ENCODE measurements around the gene L2HGDH. TPM values are rescaled to one million over a fixed set of nuclear protein-coding genes. Genes with fewer than 3 reads are reported as not detected.

Gene L2HGDH
- total RNA-seq, 1 experiment from 2014 or later, result 25.0 TPM

DNA sequence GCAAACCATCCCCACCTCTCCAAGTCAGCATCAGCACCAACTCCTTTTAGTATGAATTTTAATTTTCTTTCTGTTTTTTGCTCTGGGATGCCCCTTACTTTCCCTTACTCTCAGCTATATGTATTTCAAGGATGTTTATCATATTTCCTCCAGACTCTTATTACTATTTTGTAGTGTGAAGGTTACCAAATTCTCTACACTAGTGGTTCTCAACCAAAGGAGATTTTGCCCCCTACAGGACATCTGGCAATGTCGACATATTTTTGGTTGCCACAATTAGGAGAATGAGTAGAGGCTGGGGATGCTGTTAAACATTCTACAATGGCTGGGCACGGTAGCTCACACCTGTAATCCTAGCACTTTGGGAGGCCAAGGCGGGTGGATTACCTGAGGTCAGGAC, 51.5 kb downstream of the L2HGDH start:
- no TSS peak for BruUV-seq (replicated peaks)
- TF ChIP-seq, protein P1, sequence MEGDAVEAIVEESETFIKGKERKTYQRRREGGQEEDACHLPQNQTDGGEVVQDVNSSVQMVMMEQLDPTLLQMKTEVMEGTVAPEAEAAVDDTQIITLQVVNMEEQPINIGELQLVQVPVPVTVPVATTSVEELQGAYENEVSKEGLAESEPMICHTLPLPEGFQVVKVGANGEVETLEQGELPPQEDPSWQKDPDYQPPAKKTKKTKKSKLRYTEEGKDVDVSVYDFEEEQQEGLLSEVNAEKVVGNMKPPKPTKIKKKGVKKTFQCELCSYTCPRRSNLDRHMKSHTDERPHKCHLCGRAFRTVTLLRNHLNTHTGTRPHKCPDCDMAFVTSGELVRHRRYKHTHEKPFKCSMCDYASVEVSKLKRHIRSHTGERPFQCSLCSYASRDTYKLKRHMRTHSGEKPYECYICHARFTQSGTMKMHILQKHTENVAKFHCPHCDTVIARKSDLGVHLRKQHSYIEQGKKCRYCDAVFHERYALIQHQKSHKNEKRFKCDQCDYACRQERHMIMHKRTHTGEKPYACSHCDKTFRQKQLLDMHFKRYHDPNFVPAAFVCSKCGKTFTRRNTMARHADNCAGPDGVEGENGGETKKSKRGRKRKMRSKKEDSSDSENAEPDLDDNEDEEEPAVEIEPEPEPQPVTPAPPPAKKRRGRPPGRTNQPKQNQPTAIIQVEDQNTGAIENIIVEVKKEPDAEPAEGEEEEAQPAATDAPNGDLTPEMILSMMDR (IDR thresholded peaks at IDR 0.05; ENCODE audit: insufficient read depth in 1 of 2, low read depth in 1 of 2, low read length in 1 of 2, severe bottlenecking in 1 of 2, unreplicated experiment in 1 of 2), result peak; percentile 37 to 49
- CTCF ChIA-PET, result no interaction called here
- Mint-ChIP-seq H3K36me3 (ENCODE audit: insufficient read depth, unreplicated experiment) (peaks cover 14% of the 10 kb centered on the region), H3K27ac (ENCODE audit: unreplicated experiment) (no peak overlapping the region), H3K4me1 (ENCODE audit: low read depth, unreplicated experiment) (no peaks in the 10 kb centered on the region), H3K4me3 (ENCODE audit: unreplicated experiment) (no peak overlapping the region), H3K9me3 (ENCODE audit: unreplicated experiment) (no peaks in the 10 kb centered on the region), H3K27me3 (ENCODE audit: insufficient read depth, unreplicated experiment) (no peaks in the 10 kb centered on the region)
- no peaks in the 10 kb centered on the region for H3K4me1 ChIP-seq
- no peaks in the 10 kb centered on the region for H3K9me3 ChIP-seq
- no peaks in the 10 kb centered on the region for H3K27me3 ChIP-seq (replicated peaks; ENCODE audit: control insufficient read depth, insufficient read depth, low read length)
- POLR2A ChIA-PET, result no interaction called here
- no peaks in the 10 kb centered on the region for H3K36me3 ChIP-seq (ENCODE audit: control insufficient read depth, insufficient read depth, low read length)
- peak in 1 of 2 experiments; percentile 27 for DNase-seq
- no peak overlapping the region for H3K4me3 ChIP-seq (ENCODE audit: low read depth, low read length)
- intact Hi-C loops (cut with micrococcal nuclease; ENCODE audit: unreplicated experiment), result no loop called here

DNA sequence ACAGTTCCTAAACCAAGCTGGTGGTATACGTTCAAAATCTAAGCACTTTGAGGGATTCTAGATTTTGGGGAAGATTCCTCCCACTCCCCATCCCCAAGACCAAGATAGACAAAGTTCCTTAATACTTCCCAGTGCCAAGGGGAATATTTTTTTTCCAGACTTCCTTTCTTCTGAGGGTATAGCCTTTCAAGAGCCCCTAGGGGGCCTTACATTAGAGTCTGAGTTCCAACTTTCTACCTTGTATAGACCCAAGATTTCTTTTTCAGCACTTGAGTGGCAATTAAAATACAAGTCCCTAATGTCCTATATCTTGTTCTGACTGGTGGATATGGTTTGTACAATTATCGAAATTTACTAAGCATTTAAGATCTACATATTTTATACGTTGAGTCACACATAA, 52.0 kb downstream of the L2HGDH start:
- CTCF ChIA-PET, result no interaction called here
- no peaks in the 10 kb centered on the region for H3K36me3 ChIP-seq (ENCODE audit: control insufficient read depth, insufficient read depth, low read length)
- intact Hi-C loops (cut with micrococcal nuclease; ENCODE audit: unreplicated experiment), result no loop called here

DNA sequence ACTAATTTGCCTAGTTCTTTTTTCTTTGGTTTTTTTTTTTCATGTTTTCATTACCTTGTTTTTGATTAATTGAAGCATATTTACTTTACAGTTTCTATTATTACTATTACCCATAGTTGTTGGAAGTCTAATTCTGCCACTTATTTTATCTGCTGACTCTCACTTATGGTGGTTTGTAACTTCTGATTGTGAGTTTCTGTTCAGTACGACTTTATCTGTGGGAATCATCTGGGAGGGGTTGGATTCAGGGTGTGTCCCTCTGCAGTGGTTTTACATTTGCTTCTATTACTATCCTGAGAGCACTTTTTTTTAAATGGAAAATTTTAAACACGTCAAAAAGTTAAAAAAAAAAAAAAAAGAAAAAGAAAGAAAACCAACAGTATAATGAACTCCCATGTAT, 54.3 kb downstream of the L2HGDH start:
- Histone ChIP-seq H3K9me3 (no peaks in the 10 kb centered on the region), H3K4me1 (no peaks in the 10 kb centered on the region), H3K4me3 (ENCODE audit: low read depth, low read length) (no peak overlapping the region), H3K27me3 (replicated peaks; ENCODE audit: control insufficient read depth, insufficient read depth, low read length) (no peaks in the 10 kb centered on the region), H3K36me3 (ENCODE audit: control insufficient read depth, insufficient read depth, low read length) (no peaks in the 10 kb centered on the region)
- Mint-ChIP-seq H3K27me3 (ENCODE audit: insufficient read depth, unreplicated experiment) (no peaks in the 10 kb centered on the region), H3K36me3 (ENCODE audit: insufficient read depth, unreplicated experiment) (peaks cover 14% of the 10 kb centered on the region), H3K9me3 (ENCODE audit: unreplicated experiment) (no peaks in the 10 kb centered on the region), H3K27ac (ENCODE audit: unreplicated experiment) (no peak overlapping the region), H3K4me3 (ENCODE audit: unreplicated experiment) (no peak overlapping the region), H3K4me1 (ENCODE audit: low read depth, unreplicated experiment) (no peaks in the 10 kb centered on the region)
- CTCF ChIA-PET, result no interaction called here
- no peak for DNase-seq
- intact Hi-C loops (cut with micrococcal nuclease; ENCODE audit: unreplicated experiment), result no loop called here
- no TSS peak for BruUV-seq (replicated peaks)
- TF ChIP-seq, protein P1 (IDR thresholded peaks at IDR 0.05; ENCODE audit: insufficient read depth in 1 of 2, low read depth in 1 of 2, low read length in 1 of 2, severe bottlenecking in 1 of 2, unreplicated experiment in 1 of 2), result no peak
- POLR2A ChIA-PET, result no interaction called here

More for the DNA sequence above, 52.0 kb downstream of the L2HGDH start:
- POLR2A ChIA-PET, result no interaction called here
- BruUV-seq (replicated peaks), result no TSS peak
- Mint-ChIP-seq H3K36me3 (ENCODE audit: insufficient read depth, unreplicated experiment) (peaks cover 14% of the 10 kb centered on the region), H3K4me3 (ENCODE audit: unreplicated experiment) (no peak overlapping the region), H3K9me3 (ENCODE audit: unreplicated experiment) (no peaks in the 10 kb centered on the region), H3K27ac (ENCODE audit: unreplicated experiment) (no peak overlapping the region), H3K27me3 (ENCODE audit: insufficient read depth, unreplicated experiment) (no peaks in the 10 kb centered on the region), H3K4me1 (ENCODE audit: low read depth, unreplicated experiment) (no peaks in the 10 kb centered on the region)
- no peak overlapping the region for H3K4me3 ChIP-seq (ENCODE audit: low read depth, low read length)
- H3K4me1 ChIP-seq, result no peaks in the 10 kb centered on the region
- no peak for DNase-seq
- TF ChIP-seq, protein P1 (IDR thresholded peaks at IDR 0.05; ENCODE audit: insufficient read depth in 1 of 2, low read depth in 1 of 2, low read length in 1 of 2, severe bottlenecking in 1 of 2, unreplicated experiment in 1 of 2), result peak in 1 of 2 experiments; percentile 6
- no peaks in the 10 kb centered on the region for H3K9me3 ChIP-seq
- H3K27me3 ChIP-seq (replicated peaks; ENCODE audit: control insufficient read depth, insufficient read depth, low read length), result no peaks in the 10 kb centered on the region
